GM23338 (cell line): ENCODE data around the gene LRWD1.
"Not testable (repeated sequence)": the region's sequence is repeated elsewhere in the genome, so short reads cannot be mapped to it uniquely, and the experiment has no call there.

Experiments
- CREB1 ChIP-seq: fragments of 250-450 bp; sonication (Bioruptor Pico); IDR thresholded peaks from 2 replicates; pipeline ENCODE4 v1.5.0; 2020; ENCODE audit warnings: low read depth, mild to moderate bottlenecking, moderate library complexity
- EZH2 ChIP-seq: fragments of 200-600 bp; sonication (generic); IDR thresholded peaks from one replicate; pipeline ENCODE4 v1.8.0; 2017; ENCODE audit warnings: antibody characterized with exemption, mild to moderate bottlenecking, low read depth; ENCODE audit not compliant: unreplicated experiment
- EZH2phosphoT487 ChIP-seq: fragments of 200-600 bp; sonication (generic); IDR thresholded peaks from one replicate; pipeline ENCODE4 v1.8.1; 2018; ENCODE audit warnings: antibody characterized with exemption; ENCODE audit not compliant: unreplicated experiment
- JUNB ChIP-seq: IDR thresholded peaks from one replicate; pipeline ENCODE4 v1.6.1; 2016; ENCODE audit warnings: antibody characterized with exemption; ENCODE audit not compliant: unreplicated experiment
- NANOG ChIP-seq: IDR thresholded peaks from 2 replicates; pipeline ENCODE4 v1.6.1; 2016; ENCODE audit warnings: antibody characterized with exemption, borderline replicate concordance
- POLR2AphosphoS5 ChIP-seq: IDR thresholded peaks from 2 replicates; pipeline ENCODE4 v1.6.1; 2016; ENCODE audit warnings: antibody characterized with exemption, low read depth
- STAT1 ChIP-seq: IDR thresholded peaks from one replicate; pipeline ENCODE4 v1.6.1; 2016; ENCODE audit warnings: antibody characterized with exemption; ENCODE audit not compliant: unreplicated experiment
- ZNF331 ChIP-seq: fragments of 250-450 bp; sonication (Bioruptor Pico); IDR thresholded peaks from 2 replicates; pipeline ENCODE4 v1.5.0; 2020; ENCODE audit warnings: low read depth, mild to moderate bottlenecking, moderate library complexity
- TF ChIP-seq, protein P1 (sequence below), 2 experiments: fragments of 200-600 bp in 1 of 2; sonication (generic) in 1 of 2; conservative IDR thresholded peaks; 2 replicates each; pipeline versions ENCODE4 v1.5.1 to v1.6.1; 2016 to 2017; ENCODE audit warnings: antibody characterized with exemption in 2 of 2, low read depth in 2 of 2, mild to moderate bottlenecking in 2 of 2, moderate library complexity in 1 of 2
- TF ChIP-seq, protein P2 (sequence below): IDR thresholded peaks from one replicate; pipeline ENCODE4 v1.6.1; 2018; ENCODE audit warnings: antibody characterized with exemption; ENCODE audit not compliant: unreplicated experiment
- TF ChIP-seq, protein P3 (sequence below): IDR thresholded peaks from 2 replicates; pipeline ENCODE4 v1.6.1; 2016; ENCODE audit warnings: antibody characterized with exemption

DNA sequence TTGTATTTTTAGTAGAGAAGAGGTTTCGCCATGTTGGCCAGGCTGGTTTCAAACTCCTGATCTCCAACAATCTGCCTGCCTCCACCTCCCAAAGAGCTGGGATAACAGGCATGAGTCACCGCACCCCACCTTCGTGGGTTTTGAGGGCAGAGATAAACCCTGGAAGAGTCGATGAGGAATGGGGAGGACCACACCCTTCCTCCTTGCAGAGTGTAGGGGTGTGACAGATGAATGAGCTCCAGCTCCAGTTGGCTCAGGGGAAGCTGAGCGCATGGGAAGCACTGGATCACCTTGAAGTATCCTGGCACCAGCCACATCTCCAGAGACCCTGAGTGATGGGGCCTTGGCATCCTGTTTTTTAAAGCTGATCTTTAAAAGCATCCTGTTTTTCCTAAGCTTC lies 19.5 kb downstream of the LRWD1 start:
- TF ChIP-seq, protein P1, sequence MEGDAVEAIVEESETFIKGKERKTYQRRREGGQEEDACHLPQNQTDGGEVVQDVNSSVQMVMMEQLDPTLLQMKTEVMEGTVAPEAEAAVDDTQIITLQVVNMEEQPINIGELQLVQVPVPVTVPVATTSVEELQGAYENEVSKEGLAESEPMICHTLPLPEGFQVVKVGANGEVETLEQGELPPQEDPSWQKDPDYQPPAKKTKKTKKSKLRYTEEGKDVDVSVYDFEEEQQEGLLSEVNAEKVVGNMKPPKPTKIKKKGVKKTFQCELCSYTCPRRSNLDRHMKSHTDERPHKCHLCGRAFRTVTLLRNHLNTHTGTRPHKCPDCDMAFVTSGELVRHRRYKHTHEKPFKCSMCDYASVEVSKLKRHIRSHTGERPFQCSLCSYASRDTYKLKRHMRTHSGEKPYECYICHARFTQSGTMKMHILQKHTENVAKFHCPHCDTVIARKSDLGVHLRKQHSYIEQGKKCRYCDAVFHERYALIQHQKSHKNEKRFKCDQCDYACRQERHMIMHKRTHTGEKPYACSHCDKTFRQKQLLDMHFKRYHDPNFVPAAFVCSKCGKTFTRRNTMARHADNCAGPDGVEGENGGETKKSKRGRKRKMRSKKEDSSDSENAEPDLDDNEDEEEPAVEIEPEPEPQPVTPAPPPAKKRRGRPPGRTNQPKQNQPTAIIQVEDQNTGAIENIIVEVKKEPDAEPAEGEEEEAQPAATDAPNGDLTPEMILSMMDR (conservative IDR thresholded peaks at IDR 0.05; ENCODE audit: low read depth in 2 of 2), result not testable (repeated sequence)
- TF ChIP-seq, protein P2, sequence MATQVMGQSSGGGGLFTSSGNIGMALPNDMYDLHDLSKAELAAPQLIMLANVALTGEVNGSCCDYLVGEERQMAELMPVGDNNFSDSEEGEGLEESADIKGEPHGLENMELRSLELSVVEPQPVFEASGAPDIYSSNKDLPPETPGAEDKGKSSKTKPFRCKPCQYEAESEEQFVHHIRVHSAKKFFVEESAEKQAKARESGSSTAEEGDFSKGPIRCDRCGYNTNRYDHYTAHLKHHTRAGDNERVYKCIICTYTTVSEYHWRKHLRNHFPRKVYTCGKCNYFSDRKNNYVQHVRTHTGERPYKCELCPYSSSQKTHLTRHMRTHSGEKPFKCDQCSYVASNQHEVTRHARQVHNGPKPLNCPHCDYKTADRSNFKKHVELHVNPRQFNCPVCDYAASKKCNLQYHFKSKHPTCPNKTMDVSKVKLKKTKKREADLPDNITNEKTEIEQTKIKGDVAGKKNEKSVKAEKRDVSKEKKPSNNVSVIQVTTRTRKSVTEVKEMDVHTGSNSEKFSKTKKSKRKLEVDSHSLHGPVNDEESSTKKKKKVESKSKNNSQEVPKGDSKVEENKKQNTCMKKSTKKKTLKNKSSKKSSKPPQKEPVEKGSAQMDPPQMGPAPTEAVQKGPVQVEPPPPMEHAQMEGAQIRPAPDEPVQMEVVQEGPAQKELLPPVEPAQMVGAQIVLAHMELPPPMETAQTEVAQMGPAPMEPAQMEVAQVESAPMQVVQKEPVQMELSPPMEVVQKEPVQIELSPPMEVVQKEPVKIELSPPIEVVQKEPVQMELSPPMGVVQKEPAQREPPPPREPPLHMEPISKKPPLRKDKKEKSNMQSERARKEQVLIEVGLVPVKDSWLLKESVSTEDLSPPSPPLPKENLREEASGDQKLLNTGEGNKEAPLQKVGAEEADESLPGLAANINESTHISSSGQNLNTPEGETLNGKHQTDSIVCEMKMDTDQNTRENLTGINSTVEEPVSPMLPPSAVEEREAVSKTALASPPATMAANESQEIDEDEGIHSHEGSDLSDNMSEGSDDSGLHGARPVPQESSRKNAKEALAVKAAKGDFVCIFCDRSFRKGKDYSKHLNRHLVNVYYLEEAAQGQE, result not testable (repeated sequence)
- TF ChIP-seq NANOG; JUNB; EZH2; STAT1; POLR2AphosphoS5; ZNF331 (CRISPR knock-in tag); CREB1 (CRISPR knock-in tag); EZH2phosphoT487: not testable (repeated sequence)
- TF ChIP-seq, protein P3, sequence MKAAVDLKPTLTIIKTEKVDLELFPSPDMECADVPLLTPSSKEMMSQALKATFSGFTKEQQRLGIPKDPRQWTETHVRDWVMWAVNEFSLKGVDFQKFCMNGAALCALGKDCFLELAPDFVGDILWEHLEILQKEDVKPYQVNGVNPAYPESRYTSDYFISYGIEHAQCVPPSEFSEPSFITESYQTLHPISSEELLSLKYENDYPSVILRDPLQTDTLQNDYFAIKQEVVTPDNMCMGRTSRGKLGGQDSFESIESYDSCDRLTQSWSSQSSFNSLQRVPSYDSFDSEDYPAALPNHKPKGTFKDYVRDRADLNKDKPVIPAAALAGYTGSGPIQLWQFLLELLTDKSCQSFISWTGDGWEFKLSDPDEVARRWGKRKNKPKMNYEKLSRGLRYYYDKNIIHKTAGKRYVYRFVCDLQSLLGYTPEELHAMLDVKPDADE, result not testable (repeated sequence)
